Activated CD4-positive, alpha-beta T cell treated with anti-CD3 and anti-CD28 coated beads for 36 hours (primary cell): Measurements from ENCODE around the gene RAD51B. TPM values are rescaled to one million over a fixed set of nuclear protein-coding genes. Genes with fewer than 3 reads are reported as not detected.

ENCODE experiments used
- ATAC-seq: fragments of 200-7000 bp; cut with Tn5 transposase; one replicate; pipeline ENCODE4 v1.10.0; 2021; ENCODE audit warnings: mild to moderate bottlenecking, moderate library complexity
- CTCF ChIA-PET: fragments of 350-600 bp; sonication (Branson Sonifier 250); formaldehyde crosslinking; loops from one replicate; lab custom pipeline; 2021; ENCODE audit warnings: antibody characterized with exemption; lab: Charles Lee
- POLR2A ChIA-PET: fragments of 350-600 bp; sonication (Branson Sonifier 250); formaldehyde crosslinking; loops from one replicate; lab custom pipeline; 2021; ENCODE audit warnings: antibody characterized with exemption, inconsistent platforms; lab: Charles Lee
- DNase-seq: peaks from one replicate; pipeline ENCODE4 v3.0.0-alpha.2; 2020
- H3K27ac Mint-ChIP-seq: one replicate; pipeline ENCODE4 v1.8.0; 2021; ENCODE audit warnings: mixed read lengths
- H3K27me3 Mint-ChIP-seq: one replicate; pipeline ENCODE4 v1.8.0; 2021; ENCODE audit warnings: mixed read lengths
- H3K36me3 Mint-ChIP-seq: one replicate; pipeline ENCODE4 v1.8.0; 2021; ENCODE audit warnings: low read depth, mixed read lengths
- H3K4me1 Mint-ChIP-seq: one replicate; pipeline ENCODE4 v1.8.0; 2021; ENCODE audit warnings: mixed read lengths
- H3K4me3 Mint-ChIP-seq: one replicate; pipeline ENCODE4 v1.8.0; 2021; ENCODE audit warnings: mild to moderate bottlenecking, moderate library complexity, mixed read lengths
- H3K9me3 Mint-ChIP-seq: one replicate; pipeline ENCODE4 v1.8.0; 2021; ENCODE audit warnings: low read depth, mixed read lengths
- intact Hi-C, 2 experiments: fragments of 100-400 bp; cut with DNase I in 1 of 2; cut with micrococcal nuclease in 1 of 2; formaldehyde crosslinking; loops; one replicate each; pipeline versions ENCODE4 v1.14.2 to v1.15.1; 2022 to 2024; cut with DNase I, micrococcal nuclease
- total RNA-seq, 2 experiments: library from RNA; stranded (reverse); gene quantifications; one replicate each; pipeline ENCODE4 v1.2.3, GENCODE V29; 2021

RAD51B gene
- total RNA-seq, 2 experiments from 2014 or later = 26.4 to 39.9 TPM

GRCh38 chr14:68651652-68652432, 832.3 kb downstream of the RAD51B start:
- no peak for DNase-seq
- ChIA-PET CTCF (interaction anchor here (0.7 kb wide), 1 partner anchor 17 kb away, joined by 4 read pairs; no protein-coding TSS in a partner anchor), POLR2A (no interaction called here)
- no peaks in the 10 kb centered on the region for H3K36me3 Mint-ChIP-seq
- no peaks in the 10 kb centered on the region for H3K9me3 Mint-ChIP-seq
- H3K4me3 Mint-ChIP-seq = no peak overlapping the region
- intact Hi-C loops = no loop called here
- ATAC-seq = no peak
- H3K4me1 Mint-ChIP-seq = peaks cover 10% of the 10 kb centered on the region
- no peaks in the 10 kb centered on the region for H3K27me3 Mint-ChIP-seq
- no peak overlapping the region for H3K27ac Mint-ChIP-seq

- peaks cover 10% of the 10 kb centered on the region for H3K4me1 Mint-ChIP-seq
- H3K27me3 Mint-ChIP-seq = no peaks in the 10 kb centered on the region
- ChIA-PET CTCF (no interaction called here), POLR2A (no interaction called here)
- intact Hi-C loops = no loop called here
- H3K27ac Mint-ChIP-seq = no peak overlapping the region
- ATAC-seq (no peak), DNase-seq (no peak)
- H3K9me3 Mint-ChIP-seq = no peaks in the 10 kb centered on the region
- H3K36me3 Mint-ChIP-seq = no peaks in the 10 kb centered on the region
- no peak overlapping the region for H3K4me3 Mint-ChIP-seq
Measured at GRCh38 chr14:68652433-68652690, 832.8 kb downstream of the RAD51B start.

- H3K36me3 Mint-ChIP-seq = no peaks in the 10 kb centered on the region
- no peaks in the 10 kb centered on the region for H3K9me3 Mint-ChIP-seq
- peaks cover 10% of the 10 kb centered on the region for H3K4me1 Mint-ChIP-seq
- no peak overlapping the region for H3K27ac Mint-ChIP-seq
- DNase-seq (no peak), ATAC-seq (no peak)
- no peak overlapping the region for H3K4me3 Mint-ChIP-seq
- ChIA-PET CTCF (no interaction called here), POLR2A (no interaction called here)
- H3K27me3 Mint-ChIP-seq = no peaks in the 10 kb centered on the region
- intact Hi-C loops = no loop called here
Measured at GRCh38 chr14:68653108-68653507, 833.5 kb downstream of the RAD51B start.

GRCh38 chr14:68653804-68654203, 834.2 kb downstream of the RAD51B start:
- ATAC-seq (no peak), DNase-seq (no peak)
- Mint-ChIP-seq H3K27me3 (no peaks in the 10 kb centered on the region), H3K4me3 (no peak overlapping the region), H3K4me1 (peaks cover 10% of the 10 kb centered on the region), H3K9me3 (no peaks in the 10 kb centered on the region), H3K27ac (no peak overlapping the region), H3K36me3 (no peaks in the 10 kb centered on the region)
- intact Hi-C loops = no loop called here
- CTCF ChIA-PET = interaction anchor here (1.0 kb wide), 1 partner anchor 77 kb away, joined by 3 read pairs; no protein-coding TSS in a partner anchor
- POLR2A ChIA-PET = no interaction called here

- DNase-seq = no peak
- Mint-ChIP-seq H3K36me3 (no peaks in the 10 kb centered on the region), H3K27me3 (no peaks in the 10 kb centered on the region), H3K4me1 (peaks cover 10% of the 10 kb centered on the region), H3K9me3 (no peaks in the 10 kb centered on the region), H3K4me3 (no peak overlapping the region), H3K27ac (no peak overlapping the region)
- POLR2A ChIA-PET = no interaction called here
- no peak for ATAC-seq
- intact Hi-C loops = no loop called here
- CTCF ChIA-PET = interaction anchor here (1.0 to 1.6 kb wide), 2 partner anchors 10 to 76 kb away, joined by 3 to 7 read pairs; no protein-coding TSS in a partner anchor
Measured at GRCh38 chr14:68654471-68654941, 834.9 kb downstream of the RAD51B start.

GRCh38 chr14:68655021-68655831, 835.6 kb downstream of the RAD51B start:
- intact Hi-C loops = no loop called here
- Mint-ChIP-seq H3K9me3 (no peaks in the 10 kb centered on the region), H3K4me3 (no peak overlapping the region), H3K27ac (no peak overlapping the region), H3K4me1 (peaks cover 10% of the 10 kb centered on the region), H3K27me3 (no peaks in the 10 kb centered on the region), H3K36me3 (no peaks in the 10 kb centered on the region)
- ChIA-PET CTCF (interaction anchor here (0.6 to 1.6 kb wide), 2 partner anchors 9 to 12 kb away, joined by 3 to 7 read pairs; no protein-coding TSS in a partner anchor), POLR2A (no interaction called here)
- DNase-seq (no peak), ATAC-seq (no peak)

GRCh38 chr14:68655911-68656316, 836.3 kb downstream of the RAD51B start:
- H3K9me3 Mint-ChIP-seq = no peaks in the 10 kb centered on the region
- no peak overlapping the region for H3K27ac Mint-ChIP-seq
- H3K27me3 Mint-ChIP-seq = no peaks in the 10 kb centered on the region
- intact Hi-C loops = no loop called here
- H3K4me1 Mint-ChIP-seq = peaks cover 7% of the 10 kb centered on the region
- ATAC-seq = no peak
- H3K4me3 Mint-ChIP-seq = no peak overlapping the region
- DNase-seq = no peak
- no peaks in the 10 kb centered on the region for H3K36me3 Mint-ChIP-seq
- POLR2A ChIA-PET = no interaction called here
- CTCF ChIA-PET = interaction anchor here (0.6 to 1.6 kb wide), 2 partner anchors 8 to 13 kb away, joined by 3 to 7 read pairs; no protein-coding TSS in a partner anchor

GRCh38 chr14:68656452-68656851, 836.9 kb downstream of the RAD51B start:
- ChIA-PET CTCF (interaction anchor here (1.2 kb wide), 1 partner anchor 13 kb away, joined by 3 read pairs; no protein-coding TSS in a partner anchor), POLR2A (interaction anchor here (0.7 kb wide), 1 partner anchor 172 kb away, joined by 6 read pairs; no protein-coding TSS in a partner anchor)
- ATAC-seq = no peak

GRCh38 chr14:68657300-68658028, 837.9 kb downstream of the RAD51B start:
- intact Hi-C loops = no loop called here
- CTCF ChIA-PET = interaction anchor here (0.7 to 1.2 kb wide), 4 partner anchors 9 to 411 kb away, joined by 3 read pairs; no protein-coding TSS in a partner anchor
- Mint-ChIP-seq H3K9me3 (no peaks in the 10 kb centered on the region), H3K4me1 (peaks cover 17% of the 10 kb centered on the region), H3K4me3 (no peak overlapping the region), H3K36me3 (no peaks in the 10 kb centered on the region), H3K27ac (no peak overlapping the region), H3K27me3 (no peaks in the 10 kb centered on the region)
- ATAC-seq (no peak), DNase-seq (no peak)
- POLR2A ChIA-PET = no interaction called here

More at GRCh38 chr14:68656452-68656851, 836.9 kb downstream of the RAD51B start:
- intact Hi-C loops = no loop called here
- H3K9me3 Mint-ChIP-seq = no peaks in the 10 kb centered on the region
- no peak overlapping the region for H3K4me3 Mint-ChIP-seq
- H3K36me3 Mint-ChIP-seq = no peaks in the 10 kb centered on the region
- no peak overlapping the region for H3K27ac Mint-ChIP-seq
- H3K27me3 Mint-ChIP-seq = no peaks in the 10 kb centered on the region
- peaks cover 8% of the 10 kb centered on the region for H3K4me1 Mint-ChIP-seq
- DNase-seq = no peak

GRCh38 chr14:68658029-68658509, 838.5 kb downstream of the RAD51B start:
- intact Hi-C loops = no loop called here
- no peak for ATAC-seq
- H3K27ac Mint-ChIP-seq = no peak overlapping the region
- no peaks in the 10 kb centered on the region for H3K36me3 Mint-ChIP-seq
- no peak overlapping the region for H3K4me3 Mint-ChIP-seq
- H3K4me1 Mint-ChIP-seq = peaks cover 22% of the 10 kb centered on the region
- POLR2A ChIA-PET = no interaction called here
- no peak for DNase-seq
- no peaks in the 10 kb centered on the region for H3K27me3 Mint-ChIP-seq
- CTCF ChIA-PET = interaction anchor here (0.7 to 1.2 kb wide), 3 partner anchors 10 to 146 kb away, joined by 3 to 4 read pairs (median 3); no protein-coding TSS in a partner anchor
- H3K9me3 Mint-ChIP-seq = no peaks in the 10 kb centered on the region
